Measurements from ENCODE around the gene POU2AF2. TPM values are rescaled to one million over a fixed set of nuclear protein-coding genes. Genes with fewer than 3 reads are reported as not detected.
"Not testable (repeated sequence)": the region's sequence is repeated elsewhere in the genome, so short reads cannot be mapped to it uniquely, and the experiment has no call there.

The POU2AF2 gene
- total RNA-seq, 1 donor from 2014 or later: not detected

DNA sequence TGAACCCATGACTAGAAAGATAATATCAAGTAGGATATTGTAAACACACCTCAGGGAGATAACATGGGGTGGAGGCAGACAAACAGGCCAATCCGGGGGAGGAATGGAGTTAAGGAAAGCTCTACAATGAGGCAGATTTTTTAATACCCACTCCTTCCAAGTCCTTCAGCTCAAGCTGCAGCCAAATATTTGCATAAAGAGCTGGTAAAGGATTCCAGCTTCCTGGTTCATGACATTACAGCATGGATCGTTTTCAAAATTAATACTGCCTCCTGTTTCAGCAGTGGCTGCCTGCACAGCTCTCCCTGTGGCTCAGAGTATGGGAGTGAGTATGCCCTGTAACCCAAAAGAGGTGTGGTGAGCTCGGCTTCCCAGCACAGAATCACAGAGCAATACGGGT is 57.9 kb downstream of the POU2AF2 start:
- DNase-seq: no peak

- no peak for DNase-seq
Measured at GRCh38 chr11:111305162-111305802, 59.8 kb downstream of the POU2AF2 start.

DNA sequence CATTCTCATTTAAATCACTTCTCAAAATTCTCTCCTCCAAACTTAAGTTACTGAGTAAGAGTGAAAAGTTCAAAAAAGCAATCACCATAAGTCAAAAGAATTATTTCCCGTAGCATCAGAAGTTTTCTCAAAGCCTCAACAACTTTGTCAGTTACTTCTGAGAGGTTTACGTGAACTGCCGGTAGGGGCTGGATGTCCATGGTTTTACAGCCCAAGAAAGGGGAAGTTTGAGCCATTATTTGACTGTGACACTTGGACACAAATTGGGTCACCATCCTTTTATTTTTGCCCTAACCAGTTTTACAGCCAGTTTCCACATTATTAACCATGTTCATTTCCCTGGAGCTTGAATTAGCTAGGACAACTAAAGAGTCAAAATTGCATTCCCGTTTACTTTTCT is 60.4 kb downstream of the POU2AF2 start:
- DNase-seq: no peak

GRCh38 chr11:111306321-111306720 is 60.8 kb downstream of the POU2AF2 start:
- no peak for DNase-seq

DNA sequence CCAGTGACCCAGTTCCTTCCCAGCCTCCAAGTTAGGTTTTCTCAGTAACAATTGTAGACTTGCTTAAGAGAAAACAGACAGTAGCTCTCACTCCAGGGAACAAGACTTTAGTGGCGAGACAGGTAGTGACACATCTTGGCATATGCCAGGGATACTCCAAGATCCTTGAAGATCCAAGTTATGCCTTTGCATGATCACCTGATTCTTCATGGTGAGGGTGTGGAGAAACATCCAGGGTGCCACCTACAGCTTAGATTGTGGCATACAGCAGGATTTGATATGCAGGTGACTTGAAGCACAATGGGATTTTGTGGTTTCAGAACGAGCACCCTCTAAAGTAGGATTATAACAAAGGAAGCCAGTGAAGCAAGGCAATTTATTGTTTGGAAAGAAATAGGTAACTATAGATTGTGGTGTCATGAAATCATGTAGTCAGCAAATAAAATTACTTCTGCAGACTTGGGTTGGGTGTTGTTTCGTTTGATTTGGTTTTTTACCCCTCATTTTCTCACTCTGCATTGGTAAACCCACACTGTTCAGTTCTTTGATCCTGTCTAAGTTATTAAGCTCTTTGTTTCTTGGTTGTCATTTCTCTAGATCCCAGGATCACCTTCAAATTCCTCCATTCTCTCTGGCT is 62.1 kb downstream of the POU2AF2 start:
- DNase-seq: no peak

- no peak for DNase-seq
Measured at GRCh38 chr11:111308140-111308539, 62.6 kb downstream of the POU2AF2 start.

DNA sequence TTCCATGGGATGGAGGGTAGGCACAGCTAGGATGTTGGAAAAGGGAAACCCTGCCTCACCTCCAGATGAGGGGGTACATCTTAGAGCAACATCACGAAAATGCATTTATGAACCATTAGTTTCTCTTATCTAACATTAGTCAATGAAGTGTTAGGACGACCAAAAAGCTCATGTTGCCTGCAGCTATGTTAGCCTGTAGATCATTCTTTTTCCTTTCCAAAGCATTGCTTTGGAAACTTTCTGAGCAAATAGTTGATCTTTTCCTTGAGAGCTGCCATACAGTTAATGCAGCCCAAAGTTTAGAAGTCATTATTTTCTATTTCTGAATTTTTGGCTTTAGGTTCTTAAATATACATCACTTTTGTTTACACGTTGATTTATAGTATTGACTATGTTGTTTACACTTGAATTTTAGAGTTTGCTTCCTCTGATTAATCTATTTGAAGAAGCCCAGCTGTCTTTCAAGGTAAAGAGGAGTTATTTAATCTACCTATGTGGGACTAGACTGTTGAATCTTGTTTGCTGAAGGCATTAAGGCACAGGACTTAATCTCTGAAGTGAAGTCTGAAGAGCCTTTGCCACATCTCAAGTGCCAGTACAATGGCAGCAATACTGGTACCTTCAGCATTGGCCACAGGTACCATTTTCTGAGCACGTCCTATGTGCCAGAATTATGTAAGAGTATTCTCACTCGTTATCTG is 63.8 kb downstream of the POU2AF2 start:
- DNase-seq: no peak

DNA sequence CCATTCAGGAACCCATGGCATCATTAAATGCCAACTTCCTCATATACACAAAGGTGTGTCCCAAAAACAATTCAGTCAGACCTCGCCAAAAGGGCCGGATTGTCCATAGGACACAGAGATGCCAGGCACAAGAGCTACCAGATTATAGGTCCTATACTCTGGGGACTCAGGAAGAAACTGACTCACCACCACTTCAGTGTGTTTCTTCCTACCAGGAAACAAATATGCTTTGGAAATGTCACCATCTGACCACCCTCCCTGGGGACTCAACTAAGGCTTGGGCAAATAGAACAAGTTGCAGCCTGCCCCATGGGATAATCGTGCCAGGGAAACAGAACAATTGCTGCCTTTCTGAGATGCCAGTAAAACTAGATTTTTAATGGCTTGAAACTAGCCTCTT is 64.6 kb downstream of the POU2AF2 start:
- DNase-seq: no peak

- DNase-seq: no peak
Measured at GRCh38 chr11:111310723-111311122, 65.2 kb downstream of the POU2AF2 start.

GRCh38 chr11:111312076-111312475 is 66.6 kb downstream of the POU2AF2 start:
- DNase-seq: no peak

DNA sequence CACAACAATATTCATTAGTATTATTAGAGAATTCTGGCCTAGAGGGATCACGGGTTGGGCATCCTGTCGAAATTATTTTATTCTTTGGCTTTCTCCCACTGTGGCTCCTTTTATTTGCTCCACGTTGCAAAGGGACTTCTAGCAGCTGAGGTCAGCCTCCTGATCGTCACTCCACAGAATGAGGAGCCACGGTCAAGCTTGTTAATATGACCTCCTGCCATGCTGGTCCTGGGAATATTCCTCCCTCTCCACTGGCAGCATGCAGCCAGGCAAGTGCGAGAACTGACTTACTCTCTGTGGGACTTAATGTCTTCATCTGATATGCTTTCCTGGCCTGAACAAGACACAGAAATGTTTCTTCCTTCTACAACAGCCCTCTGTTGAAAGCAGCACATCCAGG is 73.8 kb downstream of the POU2AF2 start:
- no peak for DNase-seq

DNA sequence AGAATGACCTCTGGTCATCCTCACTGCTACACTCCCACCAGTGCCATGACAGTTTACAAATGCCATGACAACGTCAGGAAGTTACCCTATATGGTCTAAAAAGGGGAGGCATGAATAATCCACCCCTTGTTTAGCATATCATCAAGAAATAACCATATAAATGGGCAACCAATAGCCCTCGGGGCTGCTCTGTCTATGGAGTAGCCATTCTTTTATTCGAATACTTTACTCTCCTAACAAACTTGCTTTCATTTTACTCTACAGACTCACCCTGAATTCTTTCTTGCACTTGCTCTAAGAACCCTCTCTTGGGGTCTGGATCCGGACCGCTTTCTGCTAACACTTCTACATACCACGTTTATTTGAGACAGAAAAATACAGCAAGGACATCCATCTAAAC is 74.7 kb downstream of the POU2AF2 start:
- DNase-seq: not testable (repeated sequence)

DNA sequence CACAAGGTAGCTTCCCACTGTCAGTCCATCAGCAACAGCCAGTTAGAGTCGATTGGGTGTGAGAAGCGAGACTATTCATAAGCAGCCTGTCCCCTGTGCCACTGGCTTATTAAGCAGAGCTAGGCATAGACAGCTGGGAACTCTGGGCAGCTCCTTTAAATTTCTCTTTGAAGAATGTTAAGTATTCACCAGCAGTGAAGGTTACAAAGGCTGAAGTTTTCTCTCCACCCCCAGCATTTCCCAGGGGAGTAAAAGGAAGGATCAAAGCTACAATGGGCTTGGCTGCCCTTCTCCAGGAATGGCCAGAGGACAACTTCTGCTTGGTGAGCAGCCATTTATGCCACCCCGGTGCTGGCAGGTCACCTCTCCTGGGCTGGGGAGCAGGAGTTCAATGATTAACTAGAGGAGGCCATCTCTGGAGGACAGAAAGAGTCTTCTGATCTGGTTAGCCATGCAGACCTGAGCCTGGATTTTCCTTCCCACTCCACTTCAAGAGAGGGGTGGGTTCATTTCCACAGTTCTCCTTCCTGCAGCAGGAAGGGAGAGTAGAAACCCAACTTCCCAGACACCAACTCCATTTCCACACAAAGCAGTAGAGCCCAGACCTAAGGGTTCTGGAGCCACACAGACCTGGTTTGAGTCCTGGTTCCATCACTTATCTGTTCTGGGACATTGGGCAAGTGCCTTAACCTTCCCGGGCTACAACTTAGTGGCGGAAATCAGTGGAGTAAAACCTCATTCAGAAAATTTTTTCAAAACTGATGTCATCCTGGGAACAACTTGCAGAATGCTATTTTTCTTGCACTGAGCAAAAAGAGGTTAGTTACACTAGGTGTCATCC is 75.4 kb downstream of the POU2AF2 start:
- no peak for DNase-seq

GRCh38 chr11:111322534-111322933 is 77.0 kb downstream of the POU2AF2 start:
- DNase-seq: no peak

DNA sequence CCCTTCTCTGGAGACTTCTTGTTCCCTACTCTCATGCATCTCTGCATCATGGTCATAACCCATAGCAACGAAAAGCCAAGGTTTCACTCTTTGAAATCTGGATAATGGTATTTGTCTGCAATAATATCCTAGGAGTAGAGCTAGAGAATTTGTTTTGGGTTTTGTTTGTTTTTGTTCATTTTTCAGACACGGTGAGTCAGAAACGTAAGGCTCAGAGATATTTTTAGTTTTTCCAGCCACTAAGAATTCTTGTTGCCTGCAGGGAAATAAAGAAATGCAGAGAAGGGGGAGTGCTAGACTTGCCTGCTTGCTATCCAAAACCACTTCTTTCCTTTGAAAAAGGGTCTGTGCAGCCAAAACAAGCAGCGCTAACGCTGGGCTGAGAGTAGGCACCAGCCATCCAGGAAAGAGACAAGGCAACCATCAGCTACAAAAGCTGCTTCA is 78.8 kb downstream of the POU2AF2 start:
- DNase-seq: peak; percentile 5

GRCh38 chr11:111325259-111325658 is 79.7 kb downstream of the POU2AF2 start:
- DNase-seq: no peak

DNA sequence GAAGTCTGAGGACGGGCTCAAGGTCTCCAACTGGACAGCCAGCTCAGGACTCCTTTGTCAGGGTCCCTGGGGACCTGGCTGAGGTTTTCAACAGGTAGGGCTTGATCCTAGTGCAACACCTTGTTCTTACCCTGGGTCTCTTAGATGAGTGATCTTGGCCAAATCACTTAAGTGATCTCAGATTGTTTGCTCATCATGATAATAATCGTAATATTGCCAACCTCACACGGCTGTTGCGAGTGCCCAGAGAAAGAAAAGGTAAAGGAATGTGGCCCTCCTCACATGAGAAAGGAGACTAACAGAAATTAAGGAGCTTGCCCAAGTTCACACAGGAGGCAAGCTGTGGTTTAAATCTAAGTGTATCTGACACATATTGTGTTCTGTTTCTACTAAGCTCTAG is 81.3 kb downstream of the POU2AF2 start:
- no peak for DNase-seq

DNA sequence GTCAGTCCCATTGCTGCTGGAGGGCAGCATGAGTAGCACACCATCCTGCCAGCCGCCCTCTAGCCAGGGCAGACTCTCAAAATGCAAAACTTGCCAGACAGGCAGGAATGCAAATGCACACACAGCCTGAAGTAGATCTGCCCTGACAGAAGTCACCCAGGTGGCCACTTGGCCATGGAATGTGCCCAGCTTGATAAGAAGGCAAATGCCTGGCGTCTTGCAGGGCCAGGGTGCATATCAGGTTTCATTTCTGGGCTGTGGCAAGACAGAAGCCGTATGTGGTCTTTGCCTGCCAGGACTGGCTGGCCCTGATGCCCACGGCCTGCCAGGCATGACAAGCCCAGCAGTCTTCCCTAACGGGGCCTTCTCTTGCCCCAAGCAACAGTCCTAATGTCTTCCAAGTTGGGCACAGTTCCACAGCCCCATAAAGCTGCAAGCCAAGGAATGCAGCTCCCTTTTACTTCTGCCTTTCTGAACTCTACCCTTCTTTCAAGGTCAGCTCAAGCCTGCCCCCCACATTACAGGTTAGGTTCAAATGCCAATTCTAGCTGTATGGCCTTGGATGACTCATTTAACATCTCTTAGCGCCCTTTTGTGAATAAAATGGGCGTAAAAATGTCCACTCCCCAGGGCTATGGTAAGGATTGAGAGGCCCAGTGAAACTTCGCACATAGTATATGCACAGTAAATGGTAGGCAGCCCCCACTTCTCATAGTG is 82.5 kb downstream of the POU2AF2 start:
- no peak for DNase-seq

- DNase-seq: peak; percentile 1
Measured at GRCh38 chr11:111329306-111330204, 84.0 kb downstream of the POU2AF2 start.

DNA sequence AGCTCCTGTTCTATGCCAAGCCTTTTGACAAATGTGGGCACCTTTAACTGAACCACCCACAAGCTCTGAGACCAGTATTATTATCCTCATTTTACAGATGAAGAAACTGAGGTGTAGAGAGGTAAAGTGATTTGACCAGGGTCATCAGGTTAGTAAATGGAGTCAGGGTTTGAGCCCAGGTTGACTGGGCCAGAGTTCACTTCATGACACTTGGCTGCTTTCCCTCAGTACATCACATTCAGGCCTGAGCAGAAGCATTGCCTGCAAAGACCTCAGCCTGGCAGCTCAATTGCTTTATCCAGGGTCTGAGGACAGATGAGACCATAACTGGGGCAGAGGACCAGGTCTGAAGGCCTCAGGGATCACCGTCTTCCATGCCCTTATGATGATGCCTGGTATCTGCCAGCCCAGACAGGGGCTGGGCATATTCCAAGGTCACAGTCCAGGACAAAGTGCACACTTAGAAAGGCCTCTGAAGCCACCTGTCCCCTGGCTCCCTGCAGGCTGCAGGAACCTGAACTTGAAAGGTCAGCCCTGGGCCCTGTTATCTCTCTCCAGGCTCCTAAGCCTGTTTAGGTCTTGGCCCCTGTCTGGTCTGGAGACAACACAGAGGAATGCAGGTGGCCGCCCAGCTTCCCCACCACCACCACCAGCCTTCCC is 84.8 kb downstream of the POU2AF2 start:
- DNase-seq: no peak

Data from occipital lobe (tissue), 2 donors.